ENCODE data around the gene TSHZ2.

TSHZ2 gene

GRCh38 chr20:53343448-53343847 lies 371.3 kb downstream of the TSHZ2 start:
- no peak for TF ChIP-seq CTCF (conservative IDR thresholded peaks at IDR 0.05; ENCODE audit: low read depth, low read length)
- H3K27ac ChIP-seq, result no peak overlapping the region
- H3K4me1 ChIP-seq (ENCODE audit: low read depth, poor library complexity, severe bottlenecking), result no peaks in the 10 kb centered on the region
- H3K4me3 ChIP-seq (IDR thresholded peaks at IDR 0.05; ENCODE audit: insufficient read depth, low read depth, low read length), result no peak overlapping the region
- no peak overlapping the region for H3K9ac ChIP-seq
- H3K27me3 ChIP-seq (ENCODE audit: insufficient read depth, low read depth), result no peaks in the 10 kb centered on the region
- H2AFZ ChIP-seq (ENCODE audit: low read depth), result no peak overlapping the region
- H3K4me2 ChIP-seq, result no peak overlapping the region
- H4K20me1 ChIP-seq (ENCODE audit: insufficient read depth), result no peaks in the 10 kb centered on the region
- no peaks in the 10 kb centered on the region for H3K36me3 ChIP-seq (ENCODE audit: insufficient read depth)
- no peaks in the 10 kb centered on the region for H3K79me2 ChIP-seq (ENCODE audit: insufficient read depth, low read depth)

DNA sequence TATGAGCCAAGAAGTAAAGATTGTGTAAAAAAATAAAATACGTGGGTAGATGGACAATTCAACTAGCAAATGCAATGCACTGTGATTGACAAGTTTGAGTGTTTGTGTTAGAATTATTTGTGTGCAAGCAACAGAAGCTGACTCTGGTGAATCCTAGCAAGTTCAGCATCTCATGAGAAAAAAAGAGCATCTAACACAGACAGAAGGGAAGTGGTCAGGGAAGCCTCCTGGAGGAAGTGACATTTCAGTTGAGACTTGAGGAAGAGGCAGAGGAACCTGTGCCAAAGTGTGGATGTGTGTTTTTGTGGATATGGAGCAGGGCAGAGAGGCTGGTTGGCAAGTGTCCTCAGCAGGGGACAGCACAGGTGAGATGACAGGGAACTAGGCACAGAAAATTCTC lies 372.7 kb downstream of the TSHZ2 start:
- no peaks in the 10 kb centered on the region for H3K79me2 ChIP-seq (ENCODE audit: insufficient read depth, low read depth)
- no peak overlapping the region for H3K4me2 ChIP-seq
- no peak overlapping the region for H3K9ac ChIP-seq
- TF ChIP-seq CTCF (conservative IDR thresholded peaks at IDR 0.05; ENCODE audit: low read depth, low read length), result no peak
- H3K27ac ChIP-seq, result no peak overlapping the region
- H2AFZ ChIP-seq (ENCODE audit: low read depth), result no peak overlapping the region
- no peaks in the 10 kb centered on the region for H3K4me1 ChIP-seq (ENCODE audit: low read depth, poor library complexity, severe bottlenecking)
- H4K20me1 ChIP-seq (ENCODE audit: insufficient read depth), result no peaks in the 10 kb centered on the region
- no peaks in the 10 kb centered on the region for H3K27me3 ChIP-seq (ENCODE audit: insufficient read depth, low read depth)
- H3K36me3 ChIP-seq (ENCODE audit: insufficient read depth), result no peaks in the 10 kb centered on the region
- no peak overlapping the region for H3K4me3 ChIP-seq (IDR thresholded peaks at IDR 0.05; ENCODE audit: insufficient read depth, low read depth, low read length)

GRCh38 chr20:53345536-53346334 lies 373.6 kb downstream of the TSHZ2 start:
- no peak overlapping the region for H3K9ac ChIP-seq
- H3K79me2 ChIP-seq (ENCODE audit: insufficient read depth, low read depth), result no peaks in the 10 kb centered on the region
- no peaks in the 10 kb centered on the region for H3K36me3 ChIP-seq (ENCODE audit: insufficient read depth)
- no peak overlapping the region for H3K4me2 ChIP-seq
- no peaks in the 10 kb centered on the region for H3K4me1 ChIP-seq (ENCODE audit: low read depth, poor library complexity, severe bottlenecking)
- H4K20me1 ChIP-seq (ENCODE audit: insufficient read depth), result no peaks in the 10 kb centered on the region
- no peak overlapping the region for H3K4me3 ChIP-seq (IDR thresholded peaks at IDR 0.05; ENCODE audit: insufficient read depth, low read depth, low read length)
- H3K27me3 ChIP-seq (ENCODE audit: insufficient read depth, low read depth), result no peaks in the 10 kb centered on the region
- TF ChIP-seq CTCF (conservative IDR thresholded peaks at IDR 0.05; ENCODE audit: low read depth, low read length), result no peak
- H2AFZ ChIP-seq (ENCODE audit: low read depth), result no peak overlapping the region
- H3K27ac ChIP-seq, result no peak overlapping the region

- Histone ChIP-seq H3K4me3 (IDR thresholded peaks at IDR 0.05; ENCODE audit: insufficient read depth, low read depth, low read length) (no peak overlapping the region), H3K4me1 (ENCODE audit: low read depth, poor library complexity, severe bottlenecking) (no peaks in the 10 kb centered on the region), H4K20me1 (ENCODE audit: insufficient read depth) (no peaks in the 10 kb centered on the region), H3K9ac (no peak overlapping the region), H3K4me2 (no peak overlapping the region), H3K36me3 (ENCODE audit: insufficient read depth) (no peaks in the 10 kb centered on the region), H3K27me3 (ENCODE audit: insufficient read depth, low read depth) (no peaks in the 10 kb centered on the region), H3K79me2 (ENCODE audit: insufficient read depth, low read depth) (no peaks in the 10 kb centered on the region), H2AFZ (ENCODE audit: low read depth) (no peak overlapping the region), H3K27ac (no peak overlapping the region)
- no peak for TF ChIP-seq CTCF (conservative IDR thresholded peaks at IDR 0.05; ENCODE audit: low read depth, low read length)
These were observed 374.1 kb downstream of the TSHZ2 start for GRCh38 chr20:53346335-53346648.
